Measurements from ENCODE around the gene SHH. TPM values are rescaled to one million over a fixed set of nuclear protein-coding genes. Genes with fewer than 3 reads are reported as not detected.

SHH gene
- total RNA-seq, 1 experiment from 2014 or later = 22.9 TPM

DNA sequence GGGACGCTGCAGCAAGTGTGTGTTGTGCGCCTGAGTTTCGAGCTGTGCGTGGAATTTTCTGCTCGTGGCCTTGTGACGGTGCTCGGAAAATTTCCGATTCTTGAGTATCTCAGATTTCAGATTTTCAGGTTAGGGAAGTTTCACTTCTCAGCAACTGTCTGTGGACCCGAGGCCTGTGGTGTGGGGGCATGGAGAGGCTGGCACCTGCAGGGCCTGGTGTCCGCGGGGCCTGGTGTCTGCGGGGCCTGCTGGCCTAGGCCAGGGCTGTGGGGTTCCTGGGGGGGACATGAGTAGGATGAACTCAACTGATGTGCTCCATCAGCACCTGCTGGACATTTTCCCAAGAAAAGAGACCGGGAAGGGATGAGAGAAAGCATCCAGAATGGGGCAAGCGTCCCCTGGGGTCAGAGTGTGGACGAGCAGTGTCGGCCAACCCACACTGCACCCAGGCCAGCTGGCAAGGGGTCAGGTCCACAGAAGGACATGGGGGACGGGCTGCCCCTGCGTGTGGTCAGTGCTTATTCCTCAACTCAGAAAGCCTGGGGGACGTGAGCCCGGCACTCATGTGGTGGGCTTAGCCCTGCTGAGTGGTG, 31.3 kb upstream of the SHH start:
- in situ Hi-C loops (cut with HindIII; ENCODE audit: low pct_unique_long_range_greater_than_20kb, low sequenced_read_pairs) = no loop called here

DNA sequence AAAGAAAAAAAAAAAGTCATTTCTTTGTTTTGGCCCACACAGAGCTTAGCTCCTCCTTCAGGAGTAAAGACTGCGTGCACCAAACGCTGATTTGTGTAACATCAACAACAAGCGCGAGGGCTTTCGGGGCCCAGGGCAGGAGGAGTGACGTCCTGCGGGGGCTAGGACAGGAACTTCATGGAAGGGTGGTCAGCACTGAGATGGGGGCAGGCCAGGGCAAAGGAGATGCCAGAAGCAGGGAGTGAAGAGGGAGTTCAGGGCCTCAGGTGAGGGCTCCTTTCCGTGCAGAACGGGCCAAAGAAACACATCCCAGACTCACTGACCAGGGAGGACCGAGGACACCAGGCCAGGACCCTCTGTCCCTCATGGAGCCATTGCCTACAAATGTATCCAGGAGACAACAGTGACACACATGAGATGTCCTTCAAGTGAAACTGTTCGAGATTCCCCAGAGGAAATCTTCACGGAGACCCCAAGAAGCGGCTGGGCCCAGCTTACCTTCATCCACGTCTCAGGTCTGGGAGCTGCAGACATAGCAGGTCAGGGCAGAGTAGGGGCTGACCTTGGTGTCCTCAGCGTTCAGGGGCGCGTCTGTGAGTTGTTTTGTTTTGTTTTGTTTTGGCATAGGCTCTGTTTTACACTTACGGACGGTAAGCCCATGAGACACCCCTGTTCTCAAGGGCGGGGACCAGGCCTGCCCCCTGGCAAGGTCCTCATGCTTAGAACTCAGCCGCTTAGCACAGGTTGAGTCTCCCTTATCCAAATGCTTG, 30.4 kb upstream of the SHH start:
- intact Hi-C loops (cut with micrococcal nuclease; ENCODE audit: unreplicated experiment) (no loop called here), in situ Hi-C loops (cut with HindIII; ENCODE audit: low pct_unique_long_range_greater_than_20kb, low sequenced_read_pairs) (no loop called here)
- DNase-seq (ENCODE audit: low read depth, low spot score) = no peak
- H3K4me3 ChIP-seq (ENCODE audit: low read depth in 2 of 2, low read length in 2 of 2) = no peak overlapping the region
- H3K9me3 ChIP-seq (ENCODE audit: control insufficient read depth, insufficient read depth, low read depth, low read length) = no peaks in the 10 kb centered on the region
- CTCF ChIA-PET = no interaction called here
- POLR2A ChIA-PET = no interaction called here
- ATAC-seq = no peak
- no peak overlapping the region for H3K27ac ChIP-seq (ENCODE audit: low read length)
- H3K27me3 ChIP-seq (ENCODE audit: control insufficient read depth, insufficient read depth, low read length) = no peaks in the 10 kb centered on the region
- H3K4me1 ChIP-seq (ENCODE audit: control insufficient read depth, insufficient read depth, low read length) = no peaks in the 10 kb centered on the region
- TF ChIP-seq TCF7L2 (IDR thresholded peaks at IDR 0.05; ENCODE audit: low read depth, low read length) (no peak), POLR2AphosphoS5 (IDR thresholded peaks at IDR 0.05; ENCODE audit: low read depth, low read length) (no peak), SIN3A (IDR thresholded peaks at IDR 0.05; ENCODE audit: borderline replicate concordance, insufficient read depth, low read depth, low read length) (no peak)
- TF ChIP-seq, protein P1, sequence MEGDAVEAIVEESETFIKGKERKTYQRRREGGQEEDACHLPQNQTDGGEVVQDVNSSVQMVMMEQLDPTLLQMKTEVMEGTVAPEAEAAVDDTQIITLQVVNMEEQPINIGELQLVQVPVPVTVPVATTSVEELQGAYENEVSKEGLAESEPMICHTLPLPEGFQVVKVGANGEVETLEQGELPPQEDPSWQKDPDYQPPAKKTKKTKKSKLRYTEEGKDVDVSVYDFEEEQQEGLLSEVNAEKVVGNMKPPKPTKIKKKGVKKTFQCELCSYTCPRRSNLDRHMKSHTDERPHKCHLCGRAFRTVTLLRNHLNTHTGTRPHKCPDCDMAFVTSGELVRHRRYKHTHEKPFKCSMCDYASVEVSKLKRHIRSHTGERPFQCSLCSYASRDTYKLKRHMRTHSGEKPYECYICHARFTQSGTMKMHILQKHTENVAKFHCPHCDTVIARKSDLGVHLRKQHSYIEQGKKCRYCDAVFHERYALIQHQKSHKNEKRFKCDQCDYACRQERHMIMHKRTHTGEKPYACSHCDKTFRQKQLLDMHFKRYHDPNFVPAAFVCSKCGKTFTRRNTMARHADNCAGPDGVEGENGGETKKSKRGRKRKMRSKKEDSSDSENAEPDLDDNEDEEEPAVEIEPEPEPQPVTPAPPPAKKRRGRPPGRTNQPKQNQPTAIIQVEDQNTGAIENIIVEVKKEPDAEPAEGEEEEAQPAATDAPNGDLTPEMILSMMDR (IDR thresholded peaks at IDR 0.05) = no peak
- TF ChIP-seq, protein P2, sequence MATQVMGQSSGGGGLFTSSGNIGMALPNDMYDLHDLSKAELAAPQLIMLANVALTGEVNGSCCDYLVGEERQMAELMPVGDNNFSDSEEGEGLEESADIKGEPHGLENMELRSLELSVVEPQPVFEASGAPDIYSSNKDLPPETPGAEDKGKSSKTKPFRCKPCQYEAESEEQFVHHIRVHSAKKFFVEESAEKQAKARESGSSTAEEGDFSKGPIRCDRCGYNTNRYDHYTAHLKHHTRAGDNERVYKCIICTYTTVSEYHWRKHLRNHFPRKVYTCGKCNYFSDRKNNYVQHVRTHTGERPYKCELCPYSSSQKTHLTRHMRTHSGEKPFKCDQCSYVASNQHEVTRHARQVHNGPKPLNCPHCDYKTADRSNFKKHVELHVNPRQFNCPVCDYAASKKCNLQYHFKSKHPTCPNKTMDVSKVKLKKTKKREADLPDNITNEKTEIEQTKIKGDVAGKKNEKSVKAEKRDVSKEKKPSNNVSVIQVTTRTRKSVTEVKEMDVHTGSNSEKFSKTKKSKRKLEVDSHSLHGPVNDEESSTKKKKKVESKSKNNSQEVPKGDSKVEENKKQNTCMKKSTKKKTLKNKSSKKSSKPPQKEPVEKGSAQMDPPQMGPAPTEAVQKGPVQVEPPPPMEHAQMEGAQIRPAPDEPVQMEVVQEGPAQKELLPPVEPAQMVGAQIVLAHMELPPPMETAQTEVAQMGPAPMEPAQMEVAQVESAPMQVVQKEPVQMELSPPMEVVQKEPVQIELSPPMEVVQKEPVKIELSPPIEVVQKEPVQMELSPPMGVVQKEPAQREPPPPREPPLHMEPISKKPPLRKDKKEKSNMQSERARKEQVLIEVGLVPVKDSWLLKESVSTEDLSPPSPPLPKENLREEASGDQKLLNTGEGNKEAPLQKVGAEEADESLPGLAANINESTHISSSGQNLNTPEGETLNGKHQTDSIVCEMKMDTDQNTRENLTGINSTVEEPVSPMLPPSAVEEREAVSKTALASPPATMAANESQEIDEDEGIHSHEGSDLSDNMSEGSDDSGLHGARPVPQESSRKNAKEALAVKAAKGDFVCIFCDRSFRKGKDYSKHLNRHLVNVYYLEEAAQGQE (IDR thresholded peaks at IDR 0.05; ENCODE audit: insufficient read depth in 1 of 2, low read depth in 2 of 2, low read length in 1 of 2) = no peak
- BruUV-seq (replicated peaks) = no TSS peak
- no peaks in the 10 kb centered on the region for H3K36me3 ChIP-seq (ENCODE audit: control insufficient read depth, insufficient read depth, low read length)

More for the DNA sequence above, 31.3 kb upstream of the SHH start:
- ChIA-PET CTCF (no interaction called here), POLR2A (no interaction called here)
- H3K4me1 ChIP-seq (ENCODE audit: control insufficient read depth, insufficient read depth, low read length) = no peaks in the 10 kb centered on the region
- ATAC-seq (no peak), DNase-seq (ENCODE audit: low read depth, low spot score) (no peak)
- no peaks in the 10 kb centered on the region for H3K36me3 ChIP-seq (ENCODE audit: control insufficient read depth, insufficient read depth, low read length)
- H3K27ac ChIP-seq (ENCODE audit: low read length) = no peak overlapping the region
- no TSS peak for BruUV-seq (replicated peaks)
- intact Hi-C loops (cut with micrococcal nuclease; ENCODE audit: unreplicated experiment) = no loop called here
- no peaks in the 10 kb centered on the region for H3K27me3 ChIP-seq (ENCODE audit: control insufficient read depth, insufficient read depth, low read length)
- no peak overlapping the region for H3K4me3 ChIP-seq (ENCODE audit: low read depth in 2 of 2, low read length in 2 of 2)
- no peaks in the 10 kb centered on the region for H3K9me3 ChIP-seq (ENCODE audit: control insufficient read depth, insufficient read depth, low read depth, low read length)
- TF ChIP-seq, protein P2 (IDR thresholded peaks at IDR 0.05; ENCODE audit: insufficient read depth in 1 of 2, low read depth in 2 of 2, low read length in 1 of 2) = no peak
- TF ChIP-seq POLR2AphosphoS5 (IDR thresholded peaks at IDR 0.05; ENCODE audit: low read depth, low read length) (no peak), TCF7L2 (IDR thresholded peaks at IDR 0.05; ENCODE audit: low read depth, low read length) (no peak)

Measured in Panc1 (cell line).